HG03280 (cell line): ENCODE data around the gene RASSF7.

Experiments
- ATAC-seq: cut with Tn5 transposase; IDR thresholded peaks from one replicate; pipeline ENCODE4 v1.9.1; 2021; ENCODE audit warnings: mild to moderate bottlenecking, moderate library complexity; ENCODE audit not compliant: unreplicated experiment

Gene RASSF7

GRCh38 chr11:579830-580601, 19.2 kb downstream of the RASSF7 start:
- no peak for ATAC-seq

DNA sequence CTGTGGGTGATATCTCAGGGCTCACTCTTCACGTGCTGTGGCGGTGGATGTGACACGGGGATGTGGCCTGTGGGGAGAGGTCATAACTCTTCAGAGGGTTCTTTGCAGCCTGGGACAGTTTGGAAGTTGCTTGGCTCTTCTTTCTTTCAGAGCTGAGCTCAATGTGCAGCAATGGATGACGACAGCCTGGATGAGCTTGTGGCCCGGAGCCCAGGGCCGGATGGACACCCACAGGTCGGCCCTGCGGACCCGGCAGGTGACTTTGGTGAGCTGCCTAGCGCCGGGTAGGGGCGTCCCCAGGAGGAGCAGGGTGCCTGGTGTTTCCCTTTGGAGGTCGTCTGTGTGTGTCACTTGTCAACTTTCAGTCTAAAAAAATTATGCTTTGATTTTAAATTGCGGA, 20.6 kb downstream of the RASSF7 start:
- no peak for ATAC-seq

- ATAC-seq = no peak
Measured at GRCh38 chr11:581752-582151, 21.0 kb downstream of the RASSF7 start.

DNA sequence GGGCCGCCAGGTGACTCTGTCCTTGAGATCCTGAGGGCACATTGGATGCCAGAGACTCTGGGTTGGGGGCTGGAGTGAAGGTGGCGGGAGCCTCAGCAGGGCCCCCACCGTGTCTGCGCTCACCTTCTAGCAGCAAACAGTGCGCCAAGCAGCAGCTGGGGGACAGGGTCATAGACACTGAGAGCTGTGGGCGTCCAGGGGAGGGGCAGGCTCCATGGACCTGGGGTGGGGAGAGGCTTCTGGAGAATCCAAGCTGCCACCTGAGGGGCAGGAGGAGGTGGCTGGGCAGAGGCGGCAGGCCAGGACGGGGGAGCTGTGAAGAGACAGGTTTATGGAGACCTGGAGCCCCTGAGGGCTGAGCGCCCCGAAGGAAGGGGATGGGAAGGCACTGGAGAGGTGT, 23.5 kb downstream of the RASSF7 start:
- no peak for ATAC-seq

DNA sequence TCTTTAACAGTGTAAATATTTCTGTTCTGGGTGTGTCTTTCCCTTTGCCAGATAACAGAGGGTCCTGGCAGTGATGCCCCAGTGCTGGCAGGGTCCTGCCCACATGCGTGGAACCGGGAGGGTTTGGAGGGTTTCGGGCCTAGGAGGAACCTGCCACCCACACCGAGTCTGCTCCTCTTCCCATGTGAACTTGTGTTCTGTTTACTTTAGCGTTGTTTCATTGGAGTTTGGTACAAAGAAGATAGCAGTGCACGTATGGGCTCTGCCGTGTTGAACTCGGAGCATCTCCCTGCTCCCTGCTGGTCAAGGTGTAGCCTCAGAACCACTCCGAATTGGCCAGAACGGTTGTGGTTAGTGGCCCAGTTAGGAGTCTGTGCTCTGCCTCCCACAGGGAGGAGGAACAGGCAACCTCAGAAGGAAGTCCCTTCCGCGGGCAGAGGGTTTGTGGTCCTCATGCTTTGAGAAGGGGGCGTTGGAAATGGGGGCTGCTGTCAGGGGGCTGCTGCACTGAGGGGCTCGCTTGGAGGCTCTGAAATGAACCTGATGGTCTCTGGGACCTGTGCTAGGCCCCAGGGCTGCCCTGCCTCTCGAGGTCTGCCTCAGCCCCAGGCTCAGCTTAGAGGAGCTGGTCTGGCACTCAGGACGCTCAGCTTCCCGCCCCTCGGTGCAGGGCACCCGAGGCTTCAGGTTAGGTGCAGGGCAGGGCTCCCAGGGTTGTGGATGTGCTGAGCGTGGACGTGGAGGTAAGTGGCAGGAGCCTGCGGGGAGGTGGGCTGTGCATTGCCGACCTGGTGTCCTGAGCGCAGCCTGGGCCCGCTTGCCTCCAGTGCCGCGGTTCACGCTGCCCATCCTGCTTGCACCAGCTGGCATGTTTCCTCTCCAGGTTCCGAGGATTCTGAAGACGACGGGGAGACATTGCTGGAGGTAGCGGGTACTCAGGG, 25.9 kb downstream of the RASSF7 start:
- ATAC-seq = no peak

GRCh38 chr11:587546-587945, 26.8 kb downstream of the RASSF7 start:
- ATAC-seq = no peak

GRCh38 chr11:587978-588380, 27.2 kb downstream of the RASSF7 start:
- ATAC-seq = no peak

GRCh38 chr11:589798-590197, 29.0 kb downstream of the RASSF7 start:
- no peak for ATAC-seq

GRCh38 chr11:590997-591396, 30.2 kb downstream of the RASSF7 start:
- no peak for ATAC-seq

DNA sequence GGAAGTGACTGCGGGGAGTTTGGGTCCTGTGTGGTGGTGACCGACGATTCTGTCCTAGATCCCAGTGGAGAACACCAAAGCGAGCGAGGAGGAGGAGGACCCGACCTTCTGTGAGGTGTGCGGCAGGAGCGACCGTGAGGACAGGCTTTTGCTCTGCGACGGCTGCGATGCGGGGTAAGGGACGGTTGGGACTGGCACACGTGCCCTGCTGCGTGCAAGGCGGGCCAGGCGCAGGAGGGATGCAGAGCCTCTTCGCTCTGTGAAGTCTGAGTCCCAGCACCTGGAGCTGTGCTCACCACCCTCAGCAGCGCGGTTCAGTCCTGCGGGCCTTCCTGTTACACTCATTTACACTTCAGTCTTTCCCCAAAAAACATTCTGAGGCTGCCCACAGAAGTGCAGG, 31.7 kb downstream of the RASSF7 start:
- ATAC-seq = no peak

GRCh38 chr11:592918-593317, 32.1 kb downstream of the RASSF7 start:
- no peak for ATAC-seq

DNA sequence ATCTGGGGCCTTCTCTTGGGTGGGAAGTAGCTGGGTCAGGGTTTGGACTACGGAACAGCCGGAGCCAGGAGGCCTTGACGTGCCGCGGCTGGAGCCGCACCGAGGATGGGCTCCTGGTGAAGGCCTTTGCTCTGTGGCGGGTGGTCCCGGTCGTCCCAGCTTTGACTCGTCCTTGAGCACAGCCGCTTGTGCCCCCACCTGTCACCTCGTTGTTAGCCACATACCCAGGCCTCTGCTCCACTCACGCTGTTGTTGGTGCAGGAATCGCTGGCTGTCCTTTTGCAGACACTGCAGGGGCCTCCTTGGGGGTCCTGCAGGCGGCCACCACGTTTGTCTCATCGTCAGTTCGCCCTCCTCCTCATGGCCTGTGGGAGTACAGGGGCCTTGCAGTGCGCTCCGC, 32.6 kb downstream of the RASSF7 start:
- no peak for ATAC-seq

DNA sequence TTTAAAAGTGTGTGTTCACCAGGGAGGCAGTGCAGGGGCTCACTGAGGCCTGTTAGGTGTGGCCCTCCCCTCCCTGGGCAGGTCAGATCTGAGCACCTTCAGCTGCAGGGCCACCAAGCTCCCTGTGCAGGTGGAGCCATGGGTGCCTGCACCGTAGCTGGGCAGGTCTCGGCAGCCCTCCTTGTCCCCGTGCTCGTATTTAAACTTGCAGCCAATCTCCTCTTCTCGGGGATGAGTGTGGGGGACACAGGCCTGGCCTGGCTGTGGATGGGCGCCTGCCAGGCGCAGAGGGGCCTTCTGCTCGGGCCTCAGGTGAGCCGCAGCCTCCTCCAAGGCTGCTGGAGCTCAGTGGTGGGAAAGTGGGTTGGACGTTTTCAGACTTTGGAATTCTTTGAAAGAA, 34.6 kb downstream of the RASSF7 start:
- ATAC-seq = no peak

DNA sequence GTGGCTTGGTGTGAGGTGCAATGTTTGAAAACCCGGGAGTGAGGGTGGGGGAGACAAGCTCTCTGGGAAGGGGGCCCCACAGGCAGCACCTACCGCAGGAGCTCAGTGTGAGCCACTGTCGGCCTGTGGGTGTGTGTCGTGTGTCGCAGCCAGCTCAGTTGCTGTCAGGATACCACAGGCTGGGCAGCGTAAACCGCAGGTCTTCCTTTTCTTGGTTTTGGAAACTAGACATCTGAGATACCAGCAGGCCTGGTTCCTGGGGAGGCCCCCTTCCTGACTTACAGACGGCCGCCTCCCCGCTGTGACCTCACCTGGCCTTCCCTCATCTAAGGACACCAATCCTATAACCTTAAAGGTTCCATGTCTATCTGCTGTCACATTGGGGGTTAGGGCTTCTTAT, 35.6 kb downstream of the RASSF7 start:
- ATAC-seq = no peak

GRCh38 chr11:597166-597725, 36.5 kb downstream of the RASSF7 start:
- ATAC-seq = no peak

GRCh38 chr11:598005-598680, 37.4 kb downstream of the RASSF7 start:
- ATAC-seq = no peak

GRCh38 chr11:601573-602245, 40.9 kb downstream of the RASSF7 start:
- ATAC-seq = no peak

DNA sequence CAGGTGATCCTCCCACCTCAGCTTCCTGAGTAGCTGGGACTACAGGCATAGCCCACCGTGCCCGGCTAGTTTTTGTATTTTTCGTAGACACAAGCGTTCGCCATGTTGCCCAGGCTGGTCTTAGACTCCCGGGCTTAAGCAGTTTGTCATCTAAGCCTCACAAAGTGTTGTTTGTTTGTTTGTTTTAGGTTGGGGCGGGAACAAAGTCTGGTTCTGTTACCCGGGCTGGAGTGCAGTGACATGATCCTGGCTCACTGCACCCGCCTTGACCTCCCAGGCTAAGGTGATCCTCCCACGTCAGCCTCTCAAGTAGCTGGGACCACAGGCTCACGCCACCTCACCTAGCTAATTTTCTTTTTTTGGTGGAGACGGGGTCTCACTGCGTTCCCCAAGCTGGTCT, 42.4 kb downstream of the RASSF7 start:
- ATAC-seq = no peak

DNA sequence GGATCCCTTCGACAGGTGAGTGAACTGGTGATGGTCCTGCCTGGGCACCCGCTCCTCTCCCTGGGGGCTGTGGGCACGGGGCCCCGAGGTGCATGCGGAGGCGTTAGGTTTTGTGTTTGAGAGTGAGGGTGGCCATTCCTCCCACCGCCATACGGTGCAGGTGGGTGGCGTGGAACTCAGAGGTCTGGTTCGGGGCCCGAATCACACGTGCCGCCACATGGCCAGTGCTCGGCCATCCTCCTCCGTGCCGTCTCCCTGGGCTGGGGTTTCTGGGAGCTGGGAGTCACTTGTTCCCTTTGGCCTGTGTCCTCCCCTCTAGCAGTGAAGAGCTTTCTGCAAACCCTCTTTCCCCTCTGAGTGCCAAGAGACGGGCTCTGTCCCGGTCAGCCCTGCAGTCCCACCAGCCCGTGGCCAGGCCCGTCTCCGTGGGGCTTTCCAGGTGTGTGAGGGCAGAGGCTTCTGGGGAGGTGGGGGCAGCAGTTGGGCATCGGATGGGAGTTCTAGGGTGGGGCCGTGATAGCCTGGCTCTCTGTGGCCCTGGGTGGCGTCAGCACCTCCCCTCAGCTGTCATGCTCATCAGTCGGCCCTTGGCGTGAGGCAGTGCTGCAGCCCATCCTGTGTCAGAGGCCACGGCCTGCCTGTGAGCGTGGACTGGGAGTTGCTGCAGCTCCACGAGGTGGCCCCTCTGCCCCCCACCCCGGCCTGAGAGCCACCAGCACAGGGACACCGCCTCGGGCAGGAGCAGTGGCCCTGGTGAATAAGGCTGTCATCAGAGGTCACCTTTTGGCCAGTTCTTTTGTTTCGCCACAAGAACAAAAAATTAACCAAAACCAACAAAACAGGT, 44.7 kb downstream of the RASSF7 start:
- ATAC-seq = no peak

GRCh38 chr11:606245-606644, 45.5 kb downstream of the RASSF7 start:
- ATAC-seq = no peak
